AG09309 (cell line): Measurements from ENCODE around the gene FILIP1L.
"Not testable (repeated sequence)": the region's sequence is repeated elsewhere in the genome, so short reads cannot be mapped to it uniquely, and the experiment has no call there.

Experiments used
- DNase-seq: peaks from one replicate; pipeline ENCODE4 v3.0.0-alpha.2; 2010; ENCODE audit warnings: low read depth
- H3K4me3 ChIP-seq: 2 replicates; pipeline ENCODE4 v1.5.1; 2011; ENCODE audit warnings: mild to moderate bottlenecking, low read depth, low read length, moderate library complexity; ENCODE audit not compliant: control insufficient read depth
- TF ChIP-seq, protein P1 (sequence below): IDR thresholded peaks from 2 replicates; pipeline ENCODE4 v1.5.1; 2011; ENCODE audit warnings: mild to moderate bottlenecking, low read depth, low read length, inconsistent platforms; ENCODE audit not compliant: insufficient read depth, control insufficient read depth; ENCODE audit errors: missing control alignments

The FILIP1L gene

GRCh38 chr3:99845331-99845730 is 269.0 kb downstream of the FILIP1L start:
- no peak overlapping the region for H3K4me3 ChIP-seq
- no peak for DNase-seq
- TF ChIP-seq, protein P1, sequence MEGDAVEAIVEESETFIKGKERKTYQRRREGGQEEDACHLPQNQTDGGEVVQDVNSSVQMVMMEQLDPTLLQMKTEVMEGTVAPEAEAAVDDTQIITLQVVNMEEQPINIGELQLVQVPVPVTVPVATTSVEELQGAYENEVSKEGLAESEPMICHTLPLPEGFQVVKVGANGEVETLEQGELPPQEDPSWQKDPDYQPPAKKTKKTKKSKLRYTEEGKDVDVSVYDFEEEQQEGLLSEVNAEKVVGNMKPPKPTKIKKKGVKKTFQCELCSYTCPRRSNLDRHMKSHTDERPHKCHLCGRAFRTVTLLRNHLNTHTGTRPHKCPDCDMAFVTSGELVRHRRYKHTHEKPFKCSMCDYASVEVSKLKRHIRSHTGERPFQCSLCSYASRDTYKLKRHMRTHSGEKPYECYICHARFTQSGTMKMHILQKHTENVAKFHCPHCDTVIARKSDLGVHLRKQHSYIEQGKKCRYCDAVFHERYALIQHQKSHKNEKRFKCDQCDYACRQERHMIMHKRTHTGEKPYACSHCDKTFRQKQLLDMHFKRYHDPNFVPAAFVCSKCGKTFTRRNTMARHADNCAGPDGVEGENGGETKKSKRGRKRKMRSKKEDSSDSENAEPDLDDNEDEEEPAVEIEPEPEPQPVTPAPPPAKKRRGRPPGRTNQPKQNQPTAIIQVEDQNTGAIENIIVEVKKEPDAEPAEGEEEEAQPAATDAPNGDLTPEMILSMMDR: no peak

DNA sequence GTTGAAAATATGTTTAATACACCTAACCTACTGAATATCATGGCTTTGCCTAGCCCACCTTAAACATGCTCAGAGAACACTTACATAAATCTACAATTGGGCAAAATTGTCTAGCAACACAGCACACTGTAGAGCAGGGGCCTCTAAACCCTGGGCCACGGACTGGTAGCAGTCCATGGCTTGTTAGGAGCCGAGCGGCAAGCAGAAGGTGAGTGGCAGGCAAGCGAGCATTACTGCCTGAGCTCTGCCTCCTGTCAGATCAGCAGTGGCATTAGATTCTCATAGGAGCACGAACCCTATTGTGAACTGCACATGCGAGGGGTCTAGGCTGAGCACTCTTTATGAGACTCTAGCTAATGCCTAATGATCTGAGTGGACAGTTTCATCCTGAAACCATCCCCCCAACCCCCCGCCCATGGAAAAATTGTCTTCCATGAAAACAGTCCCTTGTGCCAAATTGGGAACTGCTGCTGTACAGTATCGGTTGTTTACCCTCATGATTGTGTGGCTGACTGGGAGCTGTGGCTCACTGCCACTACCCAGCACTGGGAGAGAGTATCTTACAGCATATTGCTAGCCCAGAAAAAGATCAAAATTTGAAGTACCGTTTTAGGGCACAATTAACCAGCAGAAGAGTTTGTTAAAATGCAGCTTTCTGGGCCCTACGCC is 270.6 kb downstream of the FILIP1L start:
- no peak for DNase-seq
- TF ChIP-seq, protein P1: no peak
- H3K4me3 ChIP-seq: no peak overlapping the region

GRCh38 chr3:99842826-99843589 is 271.3 kb downstream of the FILIP1L start:
- TF ChIP-seq, protein P1: peak; percentile 62
- DNase-seq: peak; percentile 35
- H3K4me3 ChIP-seq: no peak overlapping the region

DNA sequence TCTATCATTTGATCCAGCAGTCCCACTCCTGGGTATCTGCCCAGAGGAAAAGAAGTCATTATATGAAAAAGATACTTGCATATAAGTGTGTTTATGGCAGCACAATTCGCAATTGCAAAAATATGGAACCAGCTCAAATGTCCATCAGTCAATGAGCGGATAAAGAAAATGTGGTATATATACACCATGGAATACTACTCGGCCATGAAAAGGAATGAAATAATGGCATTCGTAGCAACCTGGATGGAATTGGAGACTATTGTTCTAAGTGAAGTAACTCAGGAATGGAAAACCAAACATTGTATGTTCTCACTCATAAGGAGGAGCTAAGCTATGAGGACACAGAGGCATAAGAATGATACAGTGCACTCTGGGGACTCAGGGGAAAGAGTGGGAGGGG is 272.4 kb downstream of the FILIP1L start:
- not testable (repeated sequence) for DNase-seq, H3K4me3 ChIP-seq

DNA sequence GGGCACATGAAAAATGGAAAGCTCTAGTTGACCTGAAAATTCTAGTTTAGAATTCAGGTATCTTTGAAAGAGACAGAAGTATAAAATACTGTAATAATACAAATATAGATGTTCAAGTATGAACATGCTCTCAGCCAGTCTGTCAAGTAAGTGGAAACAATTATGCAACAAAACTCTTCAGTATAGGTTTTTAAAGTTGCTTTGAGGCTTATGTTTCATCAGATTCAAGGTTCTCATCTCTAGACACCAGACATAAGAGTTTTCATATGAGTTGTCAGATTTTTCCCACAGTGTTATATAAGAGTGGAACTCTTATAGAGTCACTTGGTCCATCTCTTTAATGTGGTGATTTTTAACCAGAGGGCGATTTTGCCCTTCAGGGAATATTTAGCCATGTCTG is 274.7 kb downstream of the FILIP1L start:
- no peak overlapping the region for H3K4me3 ChIP-seq
- TF ChIP-seq, protein P1: no peak
- no peak for DNase-seq

DNA sequence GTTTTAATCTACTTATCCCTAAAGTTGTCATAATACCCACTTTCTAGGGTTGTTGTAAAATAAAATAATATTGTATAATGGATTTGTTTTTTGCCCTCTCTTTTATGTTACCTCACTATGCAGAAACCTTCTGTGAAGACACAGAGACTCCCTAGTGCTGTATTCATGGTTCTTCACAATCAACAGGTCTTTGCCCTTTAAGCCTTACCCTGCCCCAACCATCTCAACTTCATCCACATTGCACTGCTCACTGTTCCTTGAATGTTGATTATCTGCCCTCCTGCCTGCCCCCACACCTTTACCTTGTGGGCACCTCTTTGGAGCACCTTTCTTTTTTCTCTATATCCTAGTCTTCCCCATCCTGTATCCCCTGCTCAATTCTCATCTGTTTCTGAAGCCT is 275.5 kb downstream of the FILIP1L start:
- no peak overlapping the region for H3K4me3 ChIP-seq
- TF ChIP-seq, protein P1: no peak
- DNase-seq: no peak

- no peak for DNase-seq
- TF ChIP-seq, protein P1: no peak
- H3K4me3 ChIP-seq: no peak overlapping the region
Measured at GRCh38 chr3:99837715-99838114, 276.6 kb downstream of the FILIP1L start.
